Right lobe of liver (tissue), 4 donors: ENCODE data around the gene SSTR5.

Experiments used
- CTCF ChIP-seq, 4 donors: fragments of 200-600 bp in 3 of 4; fragments of 450-650 bp in 1 of 4; IDR thresholded peaks; one replicate each; pipeline versions ENCODE4 v1.5.1 to v1.8.0; 2016 to 2022; ENCODE audit warnings: antibody characterized with exemption in 4 of 4, mild to moderate bottlenecking in 2 of 4
- POLR2A ChIP-seq: fragments of 450-650 bp; IDR thresholded peaks from one replicate; pipeline ENCODE4 v1.6.1; 2017; ENCODE audit warnings: antibody characterized with exemption, mild to moderate bottlenecking
- donor health status: DM: no; HTN: no; CAD: no.
- donor health status: DM: no; HTN: no; CAD: no.
- donor health status: DM: no; HTN: yes; CAD: no.

- TF ChIP-seq CTCF (IDR thresholded peaks at IDR 0.05): no peak
- TF ChIP-seq POLR2A: no peak
Measured at GRCh38 chr16:1082952-1083675, 10.6 kb downstream of the SSTR5 start.
